HPDE6-E6E7 (cell line): ENCODE measurements around the gene GPN1.
"Not testable (repeated sequence)": the region's sequence is repeated elsewhere in the genome, so short reads cannot be mapped to it uniquely, and the experiment has no call there.

Experiments used
- DNase-seq: peaks from one replicate; pipeline ENCODE4 v3.0.0; 2011; ENCODE audit warnings: missing footprints; ENCODE audit errors: extremely low spot score

Gene GPN1

DNA sequence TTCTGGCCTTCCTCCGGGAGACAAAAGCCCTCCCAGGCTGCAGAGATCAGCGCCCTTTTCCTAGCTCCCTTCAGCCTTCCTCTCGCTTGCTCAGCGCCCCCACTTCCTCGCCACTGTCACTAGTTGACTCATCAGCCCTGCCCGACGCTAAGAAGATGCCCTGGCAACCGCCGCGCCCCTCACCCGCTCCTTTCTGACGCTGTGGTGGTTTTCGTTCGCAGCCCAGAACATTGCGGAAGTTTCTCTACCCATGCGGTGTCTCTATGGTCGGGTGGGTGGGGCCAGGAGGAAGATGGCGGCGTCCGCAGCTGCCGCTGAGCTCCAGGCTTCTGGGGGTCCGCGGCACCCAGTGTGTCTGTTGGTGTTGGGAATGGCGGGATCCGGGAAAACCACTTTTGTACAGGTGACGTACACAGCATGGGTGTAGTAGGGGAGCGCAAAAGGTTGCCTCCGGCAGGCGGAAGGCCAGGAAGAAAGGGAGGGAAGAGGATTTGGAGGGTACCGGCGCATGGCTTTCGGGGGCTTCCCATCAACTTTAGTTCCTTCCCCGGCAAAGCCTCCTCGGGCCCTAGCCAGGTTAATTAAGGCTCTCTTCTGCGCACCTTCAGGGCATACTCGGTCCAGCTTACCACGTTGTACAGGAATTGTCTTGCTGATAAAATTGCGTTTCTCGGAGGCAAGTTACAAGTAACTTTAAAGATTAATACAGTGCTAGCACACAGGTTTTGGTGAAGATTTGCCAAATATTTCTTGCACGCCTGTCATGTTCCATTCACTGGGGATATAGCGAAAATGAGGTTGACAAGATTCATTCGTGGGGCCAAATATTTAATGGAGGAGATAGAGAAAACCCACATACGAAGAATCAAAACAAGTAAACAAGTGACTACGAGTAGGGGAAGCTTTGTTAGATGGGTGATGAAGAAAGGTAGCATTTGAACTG, at the start of gene GPN1, which contains the start of gene CCDC121:
GPN1 (plus strand) TSS at position 284 of the 943 bp plus-strand sequence; CDS start at position 293, 9 bp downstream.
CCDC121 (minus strand) TSS at position 246 of the 943 bp plus-strand sequence. CDS start 1,213 bp downstream, outside the sequence.
- peak; percentile 80 for DNase-seq

DNA sequence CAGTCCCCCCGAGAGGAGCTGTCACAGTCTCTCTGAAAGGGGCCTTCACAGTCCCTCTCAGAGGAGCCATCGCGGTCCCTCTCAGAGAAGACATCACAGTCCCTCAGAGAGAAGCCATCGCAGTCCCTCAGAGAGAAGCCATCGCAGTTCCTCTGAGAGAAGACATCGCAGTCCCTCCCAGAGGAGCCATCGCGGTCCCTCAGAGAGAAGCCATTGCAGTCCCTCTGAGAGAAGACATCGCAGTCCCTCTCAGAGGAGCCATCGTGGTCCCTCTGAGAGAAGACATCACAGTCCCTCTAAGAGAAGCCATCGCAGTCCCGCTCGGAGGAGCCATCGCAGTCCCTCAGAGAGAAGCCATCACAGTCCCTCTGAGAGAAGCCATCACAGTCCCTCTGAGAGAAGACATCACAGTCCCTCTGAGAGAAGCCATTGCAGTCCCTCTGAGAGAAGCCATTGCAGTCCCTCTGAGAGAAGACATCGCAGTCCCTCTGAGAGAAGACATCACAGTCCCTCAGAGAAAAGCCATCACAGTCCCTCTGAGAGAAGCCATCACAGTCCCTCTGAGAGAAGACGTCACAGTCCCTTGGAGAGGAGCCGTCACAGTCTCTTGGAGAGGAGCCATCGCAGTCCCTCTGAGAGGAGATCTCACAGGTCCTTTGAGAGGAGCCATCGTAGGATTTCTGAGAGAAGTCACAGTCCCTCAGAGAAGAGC, 47.3 kb upstream of the GPN1 start:
- no peak for DNase-seq

DNA sequence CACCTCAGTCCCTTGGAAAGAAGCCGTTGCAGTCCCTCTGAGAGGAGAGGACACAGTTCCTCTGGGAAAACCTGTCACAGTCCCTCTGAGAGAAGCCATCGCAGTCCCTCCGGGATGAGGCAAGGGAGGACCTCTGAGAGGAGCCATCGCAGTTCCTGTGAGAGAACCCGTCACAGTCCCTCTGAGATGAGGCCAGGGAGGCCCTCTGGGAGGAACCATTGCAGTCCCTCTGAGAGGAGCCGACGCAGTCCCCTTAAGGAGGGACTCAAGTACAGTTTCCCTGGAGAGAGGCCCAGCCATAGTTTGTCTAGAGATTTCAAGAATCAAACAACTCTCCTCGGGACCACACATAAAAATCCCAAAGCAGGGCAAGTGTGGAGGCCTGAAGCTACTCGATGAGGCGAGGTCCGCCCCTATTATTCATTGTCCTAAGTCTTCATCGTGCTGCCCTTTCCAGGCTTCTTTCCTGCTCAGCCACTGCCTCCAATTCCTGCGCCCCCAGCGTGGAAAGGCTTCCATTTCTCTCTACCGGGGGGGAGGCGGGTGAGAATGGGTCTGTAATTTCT, 46.6 kb upstream of the GPN1 start:
- no peak for DNase-seq

DNA sequence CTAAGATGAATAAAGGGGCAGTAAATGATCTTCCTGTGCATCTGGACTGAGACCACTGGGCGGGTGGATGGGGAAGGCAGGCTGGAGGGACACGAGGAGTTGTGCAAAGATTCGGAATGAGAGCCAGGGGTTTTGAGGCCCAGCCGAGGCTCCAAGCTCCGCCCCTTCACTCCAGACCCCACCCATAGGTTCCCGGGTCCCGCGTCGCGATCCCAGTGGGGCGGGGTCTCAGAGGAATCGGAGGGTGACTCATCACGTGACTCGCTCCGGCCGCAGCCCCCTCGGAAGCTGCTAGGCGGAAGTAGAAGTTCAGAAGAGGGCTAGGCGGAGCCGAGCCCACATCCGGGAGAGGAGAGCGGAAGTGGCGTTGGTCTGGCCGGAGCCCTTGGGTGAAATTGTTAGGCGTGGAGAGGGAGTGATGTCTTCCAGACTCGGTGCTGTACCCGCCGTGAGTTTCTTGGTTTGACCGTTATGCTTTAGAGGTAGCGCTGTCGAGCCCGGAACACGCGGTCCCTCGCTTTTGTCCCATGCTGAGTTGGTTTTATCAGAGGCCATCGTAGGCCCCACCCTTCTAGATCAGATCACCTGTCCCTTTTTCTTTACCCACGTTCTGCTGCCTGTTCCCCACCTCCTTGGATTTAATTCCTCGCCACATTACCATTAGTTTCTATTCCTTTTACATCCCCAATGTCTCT, 46.0 kb upstream of the GPN1 start, which contains the start of gene ZNF512:
ZNF512 (plus strand) TSS at position 348 of the 695 bp plus-strand sequence; CDS start at position 419, 71 bp downstream.
- peak; percentile 75 for DNase-seq

DNA sequence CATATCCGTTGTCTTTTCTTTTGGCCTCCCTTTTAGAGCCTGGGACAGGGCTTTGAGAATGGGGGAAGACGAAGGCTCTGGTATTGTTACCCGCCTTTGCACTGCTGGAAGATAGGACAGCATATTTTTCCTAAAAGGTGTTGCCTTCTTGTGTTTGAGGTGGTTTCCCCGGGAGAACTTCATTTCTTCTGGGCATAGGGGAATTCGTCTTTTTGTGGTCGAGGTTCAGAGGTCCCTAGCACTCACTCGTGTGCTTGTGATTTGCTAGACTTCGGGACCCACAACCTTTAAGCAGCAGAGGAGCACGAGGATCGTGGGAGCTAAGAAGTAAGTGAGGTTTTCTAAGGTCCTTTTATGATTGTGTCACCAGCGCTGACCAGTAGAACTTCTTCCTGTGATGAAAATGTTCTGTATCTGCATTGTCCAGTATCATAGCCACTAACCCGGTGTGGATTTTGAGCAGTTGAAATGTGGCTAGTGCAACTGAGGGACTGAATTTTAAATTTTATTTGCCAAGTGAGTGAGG, 45.4 kb upstream of the GPN1 start:
- peak; percentile 6 for DNase-seq

DNA sequence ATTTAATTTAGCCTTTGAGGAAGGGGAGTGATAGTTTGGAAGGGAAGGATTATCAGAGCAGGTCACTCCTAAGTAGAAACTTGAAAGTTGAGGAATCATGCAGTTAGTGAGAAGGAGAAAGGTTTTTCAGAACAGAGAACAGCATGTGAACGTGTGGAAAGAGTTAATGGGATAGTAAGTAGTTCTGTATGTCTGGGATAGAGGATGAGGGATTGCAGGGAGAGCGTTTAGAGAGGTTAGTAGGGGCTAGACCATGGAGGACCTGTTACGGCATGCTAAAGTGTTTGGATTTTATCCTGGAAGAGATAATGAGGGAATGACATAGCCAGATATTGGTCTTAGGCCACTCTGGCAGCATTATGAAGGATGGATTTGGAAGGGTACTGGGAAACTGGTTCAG, 44.3 kb upstream of the GPN1 start:
- no peak for DNase-seq

DNA sequence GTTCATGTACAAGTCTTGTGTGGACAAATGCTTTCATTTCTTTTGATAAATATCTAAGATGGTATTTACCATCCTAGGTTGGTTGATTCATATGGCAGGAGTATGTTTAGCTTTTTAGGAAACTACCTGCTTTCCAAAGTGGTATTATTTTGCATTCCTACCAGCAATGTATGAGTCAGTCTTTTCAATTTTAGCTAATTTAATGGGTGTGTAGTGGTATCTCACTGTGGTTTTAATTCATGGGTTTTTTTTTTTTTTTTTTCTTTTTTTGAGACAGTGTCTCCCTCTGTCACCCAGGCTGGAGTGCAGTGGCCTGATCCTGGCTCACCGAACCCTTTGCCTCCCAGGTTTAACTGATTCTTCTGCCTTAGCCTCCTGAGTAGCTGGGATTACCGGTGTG, 41.8 kb upstream of the GPN1 start:
- no peak for DNase-seq

DNA sequence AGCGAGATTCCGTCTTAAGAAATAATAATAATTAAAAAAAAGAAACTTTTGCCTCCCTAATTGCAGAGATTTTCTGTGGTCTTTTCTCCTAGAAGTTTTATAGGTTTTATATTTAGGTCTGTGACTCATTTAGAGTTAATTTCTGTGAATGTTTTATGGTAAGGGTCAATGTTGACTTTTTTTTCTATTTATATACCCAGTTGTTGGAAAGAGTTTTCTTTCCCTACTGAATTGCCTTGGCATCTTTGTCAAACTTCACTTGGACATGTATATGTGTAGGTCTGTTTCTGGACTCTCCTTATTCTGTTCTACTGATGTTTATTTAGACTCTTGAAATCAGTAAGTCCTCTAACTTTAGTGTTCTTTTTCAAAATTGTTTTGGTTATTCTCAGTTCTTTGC, 40.5 kb upstream of the GPN1 start:
- no peak for DNase-seq

DNA sequence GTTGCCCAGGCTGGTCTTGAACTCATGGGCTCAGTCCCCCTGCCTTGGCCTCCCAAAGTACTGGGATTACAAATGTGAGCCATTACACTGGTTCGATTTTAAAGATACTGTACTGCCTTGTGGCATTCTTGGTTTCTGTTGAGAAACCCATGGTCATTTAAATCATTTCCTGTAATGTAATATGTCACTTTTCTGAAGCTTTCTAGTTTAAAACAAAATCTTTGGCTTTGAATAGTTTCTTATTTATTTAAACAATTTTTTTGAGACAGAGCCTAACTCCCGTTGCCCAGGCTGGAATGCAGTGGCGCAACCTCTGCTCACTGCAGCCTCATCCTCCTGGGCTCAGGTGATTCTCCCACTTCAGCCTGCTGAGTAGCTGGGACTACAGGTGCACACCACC, 37.1 kb upstream of the GPN1 start:
- DNase-seq, result no peak

DNA sequence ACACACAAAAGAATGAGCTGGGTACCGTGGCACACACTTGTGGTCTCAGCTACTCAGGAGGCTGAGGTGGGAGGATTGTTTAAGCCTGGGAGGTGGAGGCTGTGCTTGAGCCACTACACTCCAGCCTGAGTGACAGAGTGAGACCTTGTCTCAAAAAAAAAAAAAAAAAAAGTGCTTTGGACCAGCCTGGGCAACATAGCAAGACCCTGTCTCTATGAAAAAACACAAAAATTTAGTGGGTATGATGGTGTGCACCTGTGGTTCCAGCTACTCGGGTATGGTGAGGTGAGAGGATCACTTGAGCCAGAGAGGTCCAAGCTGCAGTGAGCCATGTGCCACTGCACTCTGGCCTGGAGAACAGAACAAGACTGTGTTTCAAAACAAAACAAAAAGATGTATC, 35.6 kb upstream of the GPN1 start:
- no peak for DNase-seq

DNA sequence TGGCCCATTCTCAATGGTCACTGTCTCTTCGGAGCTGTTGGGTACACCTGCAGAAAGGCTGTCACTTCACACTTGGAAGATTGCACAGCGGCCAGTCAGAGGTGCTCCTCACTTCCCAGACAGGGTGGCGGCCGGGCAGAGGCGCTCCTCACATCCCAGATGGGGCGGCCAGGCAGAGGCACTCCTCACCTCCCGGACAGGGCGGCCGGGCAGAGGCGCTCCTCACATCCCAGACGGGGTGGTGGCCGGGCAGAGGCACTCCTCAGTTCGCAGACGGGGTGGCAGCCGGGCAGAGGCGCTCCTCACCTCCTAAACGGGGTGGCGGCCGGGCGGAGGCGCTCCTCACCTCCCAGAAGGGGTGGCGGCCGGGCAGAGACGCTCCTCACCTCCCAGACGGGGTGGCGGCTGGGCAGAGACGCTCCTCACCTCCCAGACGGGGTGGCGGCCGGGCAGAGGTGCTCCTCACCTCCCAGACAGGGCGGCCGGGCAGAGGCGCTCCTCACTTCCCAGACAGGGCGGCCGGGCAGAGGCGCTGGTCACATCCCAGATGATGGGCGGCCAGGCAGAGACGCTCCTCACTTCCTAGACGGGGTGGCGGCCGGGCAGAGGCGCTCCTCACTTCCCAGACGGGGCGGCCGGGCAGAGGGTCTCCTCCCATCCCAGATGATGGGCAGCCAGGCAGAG, 34.7 kb upstream of the GPN1 start:
- not testable (repeated sequence) for DNase-seq

DNA sequence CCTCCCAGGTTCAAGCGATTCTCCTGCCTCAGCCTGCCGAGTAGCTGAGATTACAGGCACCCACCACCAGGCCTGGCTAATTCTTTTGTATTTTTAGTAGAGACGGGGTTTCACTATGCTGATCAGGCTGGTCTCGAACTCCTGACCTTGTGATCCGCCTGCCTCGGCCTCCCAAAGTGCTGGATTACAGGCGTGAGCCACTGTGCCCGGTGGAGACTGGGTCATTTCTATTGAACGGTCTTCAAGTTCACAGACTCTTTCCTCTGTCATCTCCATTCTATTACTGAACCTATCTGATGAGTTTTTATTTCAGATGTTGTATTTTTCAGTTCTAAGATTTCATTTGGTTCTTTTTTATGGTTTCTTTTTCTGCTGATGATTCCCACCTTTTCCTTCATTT, 33.4 kb upstream of the GPN1 start:
- not testable (repeated sequence) for DNase-seq

DNA sequence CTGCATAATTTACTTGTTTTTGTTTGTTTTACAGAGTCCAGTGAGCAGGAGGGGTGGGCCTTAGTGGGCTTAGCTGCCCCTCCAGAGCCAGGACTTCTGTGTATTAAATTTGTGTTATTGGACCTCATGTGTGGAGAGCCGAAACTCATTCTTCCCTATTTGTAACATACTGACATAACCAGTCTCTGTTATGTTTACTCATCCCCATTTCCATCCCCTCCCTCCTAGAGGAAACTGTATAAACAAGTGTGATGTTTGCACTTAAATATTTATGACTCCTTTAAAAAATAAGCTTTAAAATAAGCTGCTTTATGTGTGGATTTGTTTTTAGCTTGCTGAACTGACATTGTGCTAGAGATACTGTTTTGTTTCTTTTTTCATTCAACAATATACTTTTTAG, 32.2 kb upstream of the GPN1 start:
- DNase-seq, result no peak

DNA sequence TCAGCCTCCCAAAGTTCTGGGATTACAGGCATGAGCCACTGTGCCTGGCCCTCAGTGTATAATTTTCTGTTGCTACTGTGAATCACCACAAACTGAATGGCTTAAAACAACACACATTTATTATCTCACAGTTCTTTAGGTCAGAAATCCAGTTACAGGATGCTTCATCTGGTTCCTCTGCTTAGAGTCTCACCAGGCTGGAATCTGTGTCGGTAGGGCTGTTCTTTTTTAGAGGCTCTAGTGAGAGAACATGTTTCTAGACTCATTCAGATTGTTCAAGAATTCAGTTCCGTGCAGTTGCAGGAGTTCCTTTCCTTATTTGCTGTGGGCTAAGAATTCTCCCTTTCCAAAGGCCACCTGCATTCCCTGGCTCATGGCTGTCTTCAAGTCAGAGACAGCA, 22.2 kb upstream of the GPN1 start:
- no peak for DNase-seq

DNA sequence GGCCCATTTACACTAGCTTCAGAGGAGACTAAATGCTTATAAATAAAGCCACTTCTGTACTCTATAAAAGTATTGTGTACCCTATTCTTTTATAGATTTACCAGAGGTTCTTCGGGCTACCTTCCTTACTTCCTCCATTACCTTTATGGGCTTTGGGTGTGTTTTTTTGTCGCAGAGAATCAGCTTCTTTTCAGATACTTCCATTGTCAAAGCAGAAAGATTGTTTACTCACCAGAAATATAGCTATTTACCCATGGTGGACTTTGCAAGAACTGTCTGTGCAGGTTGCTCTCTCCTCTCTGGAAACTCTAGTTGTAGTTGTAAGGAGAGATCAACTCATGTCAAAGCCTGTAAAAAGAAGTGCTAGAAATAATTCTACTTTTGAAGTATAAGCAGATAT, 14.9 kb upstream of the GPN1 start:
- DNase-seq, result no peak

DNA sequence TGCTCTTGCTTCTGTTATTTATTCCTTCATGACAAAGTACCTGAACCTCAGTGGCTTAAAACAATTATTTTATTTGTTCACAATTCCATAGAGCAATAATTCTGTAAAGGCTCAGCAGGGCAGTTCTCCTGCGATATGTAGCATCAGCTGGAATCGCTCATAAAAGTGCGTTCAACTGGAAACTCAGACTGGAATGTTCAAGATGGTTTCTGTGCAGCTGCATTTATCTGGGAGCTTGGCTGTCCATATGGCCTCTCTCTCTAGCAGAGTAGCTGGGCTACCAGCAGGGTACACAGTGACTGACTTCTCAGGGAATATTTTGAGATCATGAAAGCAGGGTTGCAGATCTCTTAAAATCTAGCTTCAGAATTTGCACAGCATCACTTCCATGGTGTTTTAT, 13.5 kb upstream of the GPN1 start:
- no peak for DNase-seq

DNA sequence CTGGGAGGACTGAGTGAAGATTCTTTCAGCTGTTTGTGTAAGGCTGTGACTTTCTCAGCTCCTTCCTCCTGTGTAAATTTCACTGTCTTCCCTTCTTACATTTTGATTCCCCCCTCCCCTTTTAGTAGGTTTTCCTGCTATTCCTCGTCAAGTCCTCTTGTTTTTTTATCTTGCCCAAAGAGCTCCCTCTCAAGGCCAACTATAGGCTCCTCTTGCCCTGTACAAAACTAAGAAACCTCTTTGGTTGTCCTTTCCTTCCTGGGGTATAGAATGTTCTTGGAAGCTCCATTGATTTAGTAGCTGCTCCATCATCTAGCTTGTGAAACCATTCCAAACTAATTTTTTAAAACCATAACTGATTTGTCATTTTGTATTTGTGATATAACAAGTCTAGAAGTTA, 7.3 kb upstream of the GPN1 start:
- no peak for DNase-seq

DNA sequence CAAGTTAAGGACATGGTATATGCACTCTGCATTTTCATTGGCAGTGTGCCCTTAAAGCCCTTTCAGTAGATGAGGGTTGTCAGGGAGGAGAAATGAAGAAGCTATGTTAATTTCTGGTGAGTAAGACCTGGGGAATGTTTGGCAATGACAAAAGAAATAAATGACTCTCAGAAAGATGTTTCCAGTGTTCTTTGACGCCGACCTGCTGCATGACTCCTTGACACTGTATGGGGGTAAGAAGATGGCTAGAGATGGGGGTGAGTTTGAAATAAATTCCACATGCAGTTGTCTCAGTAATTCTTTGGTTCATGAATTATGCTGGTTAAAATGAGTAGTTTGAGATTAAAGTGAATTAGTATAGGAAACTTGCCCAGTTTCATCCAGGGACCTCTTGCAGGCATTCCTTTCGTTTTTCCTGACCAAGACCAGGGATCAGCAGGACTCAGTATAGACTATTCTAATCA, 5.9 kb upstream of the GPN1 start:
- no peak for DNase-seq

DNA sequence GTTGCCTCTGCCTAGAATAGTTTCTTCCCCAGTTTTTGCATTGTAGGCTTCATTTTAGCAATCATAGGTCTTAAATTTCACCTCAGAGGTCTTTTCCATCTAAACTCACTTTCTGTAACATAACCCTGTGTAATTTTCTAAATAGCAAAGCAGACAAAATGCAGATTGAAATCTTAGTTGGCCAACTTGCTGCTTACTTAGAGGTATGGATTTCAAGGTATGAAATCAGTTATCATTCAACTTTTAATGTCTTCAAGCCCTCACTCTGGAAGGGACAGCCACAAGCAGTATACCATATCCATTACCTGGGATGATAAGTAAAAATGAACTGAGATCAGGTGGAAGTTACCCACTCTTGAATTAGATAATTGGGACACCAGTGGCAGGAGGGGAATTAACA, 3.9 kb upstream of the GPN1 start:
- DNase-seq, result no peak

DNA sequence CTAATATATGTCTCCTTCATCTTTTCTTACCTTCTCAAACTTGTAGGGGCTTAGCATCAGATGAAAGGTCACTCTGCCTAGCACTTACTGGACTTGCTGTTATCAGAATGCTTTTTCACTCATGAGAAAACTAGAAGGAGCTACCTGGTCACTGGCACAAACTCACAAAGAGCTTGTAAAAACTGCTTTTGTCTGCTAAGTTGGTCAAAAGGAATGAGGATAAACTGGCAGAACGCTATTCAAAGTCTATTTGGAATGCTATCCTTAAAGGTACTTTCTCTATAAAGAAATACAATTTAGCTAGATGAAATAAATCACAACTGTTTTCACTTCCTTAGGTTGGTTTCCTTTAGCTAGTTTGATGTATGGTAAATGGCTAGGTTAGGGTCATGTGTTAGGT, 2.5 kb upstream of the GPN1 start:
- DNase-seq, result not testable (repeated sequence)

DNA sequence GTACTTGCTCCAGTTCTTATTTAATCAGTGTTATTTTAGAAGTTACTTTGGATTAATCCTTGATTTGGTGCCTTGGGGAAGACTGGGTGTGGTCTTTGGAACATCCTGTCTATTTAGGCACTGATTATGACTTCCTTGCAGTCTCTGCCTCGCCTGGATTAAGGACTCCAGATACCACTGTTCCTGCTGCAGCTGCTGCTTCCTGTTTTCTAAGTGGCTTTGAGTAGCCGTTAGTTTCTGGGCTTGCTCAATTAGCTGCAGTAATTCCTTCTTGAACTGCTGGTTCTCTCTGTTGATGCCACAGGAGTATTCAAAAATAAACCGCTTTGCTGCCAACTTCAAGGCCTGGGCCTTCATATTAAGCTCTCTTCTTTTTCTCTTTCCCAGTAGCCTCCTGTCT, 1.9 kb upstream of the GPN1 start:
- not testable (repeated sequence) for DNase-seq
